Endothelial cell of umbilical vein (primary cell): ENCODE data around the gene C10orf71.

Experiments used
- EZH2 ChIP-seq: IDR thresholded peaks from 2 replicates; pipeline ENCODE4 v1.6.1; 2012; ENCODE audit warnings: borderline replicate concordance, low read depth, mild to moderate bottlenecking, moderate library complexity, low read length, inconsistent platforms; ENCODE audit not compliant: severe bottlenecking
- GATA2 ChIP-seq: IDR thresholded peaks from 2 replicates; pipeline ENCODE4 v1.7.0; 2011; ENCODE audit warnings: low read depth, mild to moderate bottlenecking, moderate library complexity, mixed read lengths, low read length; ENCODE audit not compliant: insufficient read length, insufficient read depth
- JUN ChIP-seq: IDR thresholded peaks from 2 replicates; pipeline ENCODE4 v1.6.1; 2011; ENCODE audit warnings: borderline replicate concordance, low read depth; ENCODE audit not compliant: insufficient read length, insufficient read depth
- MYC ChIP-seq: IDR thresholded peaks from one replicate; pipeline ENCODE4 v1.6.1; 2011; ENCODE audit warnings: mild to moderate bottlenecking, low read depth, low read length
- POLR2A ChIP-seq: IDR thresholded peaks from 2 replicates; pipeline ENCODE4 v1.6.1; 2012; ENCODE audit warnings: low read depth, mild to moderate bottlenecking, control low read depth, low read length
- POLR2AphosphoS5 ChIP-seq: IDR thresholded peaks from 2 replicates; pipeline ENCODE4 v1.6.1; 2012; ENCODE audit warnings: low read depth, mild to moderate bottlenecking, control low read depth, low read length, moderate library complexity; ENCODE audit not compliant: insufficient read depth
- TF ChIP-seq, protein P1 (sequence below), 2 donors: IDR thresholded peaks; 1 replicate in 1 of 2; 2 replicates in 1 of 2; pipeline ENCODE4 v1.5.1; 2011; ENCODE audit warnings: low read length in 2 of 2, mild to moderate bottlenecking in 2 of 2, moderate library complexity in 2 of 2, control low read depth in 1 of 2, inconsistent platforms in 1 of 2, low read depth in 1 of 2; ENCODE audit not compliant: insufficient read depth in 1 of 2; ENCODE audit errors: extremely low read depth in 1 of 2
- TF ChIP-seq, protein P2 (sequence below): IDR thresholded peaks from 2 replicates; pipeline ENCODE4 v1.6.1; 2011; ENCODE audit not compliant: insufficient read depth, insufficient read length

DNA sequence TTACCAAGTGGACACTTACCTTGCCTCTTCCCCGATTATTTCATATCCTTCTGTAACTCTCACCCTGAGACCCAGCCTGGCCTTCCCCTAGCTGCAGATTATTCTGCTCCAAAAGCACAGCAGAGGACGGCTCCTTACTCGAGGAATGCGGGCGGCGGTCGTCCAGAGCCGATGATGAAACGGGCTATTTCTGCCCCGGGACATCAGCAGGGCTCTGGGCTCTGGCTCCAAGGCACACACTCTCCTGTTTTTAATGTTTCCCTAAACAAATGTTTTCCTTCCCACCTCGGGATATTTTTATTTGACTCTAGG, 343 bp upstream of the C10orf71 start:
- TF ChIP-seq POLR2A (no peak), POLR2AphosphoS5 (no peak), MYC (no peak), GATA2 (no peak), EZH2 (no peak), JUN (no peak)
- TF ChIP-seq, protein P1, sequence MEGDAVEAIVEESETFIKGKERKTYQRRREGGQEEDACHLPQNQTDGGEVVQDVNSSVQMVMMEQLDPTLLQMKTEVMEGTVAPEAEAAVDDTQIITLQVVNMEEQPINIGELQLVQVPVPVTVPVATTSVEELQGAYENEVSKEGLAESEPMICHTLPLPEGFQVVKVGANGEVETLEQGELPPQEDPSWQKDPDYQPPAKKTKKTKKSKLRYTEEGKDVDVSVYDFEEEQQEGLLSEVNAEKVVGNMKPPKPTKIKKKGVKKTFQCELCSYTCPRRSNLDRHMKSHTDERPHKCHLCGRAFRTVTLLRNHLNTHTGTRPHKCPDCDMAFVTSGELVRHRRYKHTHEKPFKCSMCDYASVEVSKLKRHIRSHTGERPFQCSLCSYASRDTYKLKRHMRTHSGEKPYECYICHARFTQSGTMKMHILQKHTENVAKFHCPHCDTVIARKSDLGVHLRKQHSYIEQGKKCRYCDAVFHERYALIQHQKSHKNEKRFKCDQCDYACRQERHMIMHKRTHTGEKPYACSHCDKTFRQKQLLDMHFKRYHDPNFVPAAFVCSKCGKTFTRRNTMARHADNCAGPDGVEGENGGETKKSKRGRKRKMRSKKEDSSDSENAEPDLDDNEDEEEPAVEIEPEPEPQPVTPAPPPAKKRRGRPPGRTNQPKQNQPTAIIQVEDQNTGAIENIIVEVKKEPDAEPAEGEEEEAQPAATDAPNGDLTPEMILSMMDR (IDR thresholded peaks at IDR 0.05; ENCODE audit: extremely low read depth in 1 of 2, insufficient read depth in 1 of 2, low read depth in 1 of 2, low read length in 2 of 2) = no peak
- TF ChIP-seq, protein P2, sequence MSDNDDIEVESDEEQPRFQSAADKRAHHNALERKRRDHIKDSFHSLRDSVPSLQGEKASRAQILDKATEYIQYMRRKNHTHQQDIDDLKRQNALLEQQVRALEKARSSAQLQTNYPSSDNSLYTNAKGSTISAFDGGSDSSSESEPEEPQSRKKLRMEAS = no peak
